UCSD-AML1 (cell line): ENCODE data around the gene DNAJB6.

ENCODE experiments used
- DNase-seq: peaks from one replicate; lab custom pipeline; 2025; ENCODE audit not compliant: unreplicated experiment; lab: John Stamatoyannopoulos, UW

Gene DNAJB6

DNA sequence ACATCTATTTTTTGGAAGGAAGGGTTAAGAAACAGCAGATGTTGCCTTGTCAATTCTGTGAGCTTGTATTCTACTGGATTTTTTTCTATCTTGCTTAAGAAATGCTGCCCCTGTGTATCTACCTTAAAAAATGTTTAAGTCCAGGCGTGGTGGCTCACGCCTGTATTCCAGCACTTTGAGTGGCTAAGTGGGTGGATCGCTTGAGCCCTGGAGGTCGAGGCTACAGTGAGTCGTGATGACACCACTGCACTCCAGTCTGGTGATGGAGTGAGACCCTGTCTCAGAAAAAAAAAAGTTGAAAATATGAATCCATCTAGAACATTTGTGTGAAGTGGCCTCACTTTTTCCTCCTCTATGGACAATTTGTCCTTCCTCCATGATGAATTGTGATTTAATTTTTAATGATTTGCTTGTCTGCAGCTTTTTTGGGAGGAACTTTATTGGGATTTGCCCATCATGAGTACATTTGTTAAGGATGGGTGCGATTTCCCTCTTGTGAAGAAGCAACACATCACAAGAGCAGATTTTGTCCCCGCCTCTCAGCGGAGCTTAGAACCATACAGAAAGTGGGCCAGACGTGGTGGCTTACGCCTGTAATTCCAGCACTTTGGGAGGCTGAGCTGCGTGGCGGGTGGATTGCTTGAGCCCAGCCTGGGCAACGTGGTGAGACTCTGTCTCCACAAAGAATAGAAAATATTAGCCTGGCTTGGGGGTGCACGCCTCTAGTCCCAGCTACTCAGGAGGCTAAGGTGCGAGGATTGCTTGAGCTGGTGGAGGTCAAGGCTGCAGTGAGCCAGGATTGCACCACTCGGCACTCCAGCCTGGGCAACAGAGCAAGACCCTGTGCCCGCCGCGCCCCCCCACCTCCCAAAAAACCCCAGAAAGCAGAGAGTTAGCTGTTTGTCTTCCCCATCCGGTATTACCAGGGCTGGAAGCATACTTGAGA lies 57.7 kb downstream of the DNAJB6 start:
- DNase-seq, result no peak

DNA sequence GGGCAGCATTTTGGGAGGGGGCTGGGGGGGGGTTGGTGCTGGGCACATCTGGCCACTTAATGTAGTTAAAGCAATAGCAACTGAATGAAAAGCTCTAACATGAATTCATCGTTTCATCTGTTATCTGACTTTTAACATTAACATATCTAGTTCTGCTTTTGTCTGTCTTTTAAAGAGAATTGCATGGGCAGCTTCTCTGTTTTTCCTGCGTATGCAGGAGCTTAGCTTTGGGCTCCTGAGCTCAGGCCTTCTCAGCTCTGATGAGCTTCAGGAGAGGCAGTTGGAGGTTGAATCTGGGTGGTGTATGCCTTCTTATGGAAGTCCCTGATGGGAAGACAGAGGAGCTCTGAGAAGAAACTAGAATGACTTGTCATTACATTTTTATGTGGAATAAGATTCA lies 58.4 kb downstream of the DNAJB6 start:
- DNase-seq, result no peak

DNA sequence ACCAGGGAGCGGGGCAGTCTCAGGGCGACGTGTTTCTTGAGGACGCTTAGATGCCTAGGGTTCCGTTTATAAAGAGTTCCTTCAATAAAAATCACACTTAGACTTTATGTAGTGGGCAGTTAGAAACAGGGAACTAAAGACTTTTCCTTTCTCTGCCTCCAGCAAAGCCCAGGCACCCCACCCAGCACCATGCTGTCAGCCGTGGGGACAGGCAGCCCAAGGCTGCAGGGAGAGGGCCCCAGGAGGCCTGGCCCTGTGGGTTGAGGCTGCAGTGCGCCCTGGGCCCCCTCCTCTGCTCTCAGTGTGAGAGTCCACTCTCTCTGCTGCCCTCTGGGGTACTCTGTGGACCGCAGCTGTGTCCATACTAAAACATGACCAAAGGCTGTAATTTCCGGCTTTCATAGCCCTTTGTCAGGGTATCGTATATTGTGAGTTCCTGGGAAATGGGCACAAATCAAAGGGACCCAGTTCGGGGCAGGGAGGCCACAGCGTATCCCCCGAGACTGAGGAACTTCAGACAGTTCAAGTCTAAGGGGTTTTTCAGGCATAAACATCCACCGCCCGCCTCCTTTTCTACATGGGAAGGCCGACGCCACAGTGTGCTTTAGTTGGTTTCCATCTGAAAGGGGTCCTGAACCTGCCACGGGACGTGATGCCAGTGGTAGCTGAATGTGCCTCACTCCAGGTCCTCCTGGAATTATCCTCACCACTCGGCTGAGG lies 59.7 kb downstream of the DNAJB6 start:
- no peak for DNase-seq

GRCh38 chr7:157397036-157397720 lies 60.4 kb downstream of the DNAJB6 start:
- no peak for DNase-seq

DNA sequence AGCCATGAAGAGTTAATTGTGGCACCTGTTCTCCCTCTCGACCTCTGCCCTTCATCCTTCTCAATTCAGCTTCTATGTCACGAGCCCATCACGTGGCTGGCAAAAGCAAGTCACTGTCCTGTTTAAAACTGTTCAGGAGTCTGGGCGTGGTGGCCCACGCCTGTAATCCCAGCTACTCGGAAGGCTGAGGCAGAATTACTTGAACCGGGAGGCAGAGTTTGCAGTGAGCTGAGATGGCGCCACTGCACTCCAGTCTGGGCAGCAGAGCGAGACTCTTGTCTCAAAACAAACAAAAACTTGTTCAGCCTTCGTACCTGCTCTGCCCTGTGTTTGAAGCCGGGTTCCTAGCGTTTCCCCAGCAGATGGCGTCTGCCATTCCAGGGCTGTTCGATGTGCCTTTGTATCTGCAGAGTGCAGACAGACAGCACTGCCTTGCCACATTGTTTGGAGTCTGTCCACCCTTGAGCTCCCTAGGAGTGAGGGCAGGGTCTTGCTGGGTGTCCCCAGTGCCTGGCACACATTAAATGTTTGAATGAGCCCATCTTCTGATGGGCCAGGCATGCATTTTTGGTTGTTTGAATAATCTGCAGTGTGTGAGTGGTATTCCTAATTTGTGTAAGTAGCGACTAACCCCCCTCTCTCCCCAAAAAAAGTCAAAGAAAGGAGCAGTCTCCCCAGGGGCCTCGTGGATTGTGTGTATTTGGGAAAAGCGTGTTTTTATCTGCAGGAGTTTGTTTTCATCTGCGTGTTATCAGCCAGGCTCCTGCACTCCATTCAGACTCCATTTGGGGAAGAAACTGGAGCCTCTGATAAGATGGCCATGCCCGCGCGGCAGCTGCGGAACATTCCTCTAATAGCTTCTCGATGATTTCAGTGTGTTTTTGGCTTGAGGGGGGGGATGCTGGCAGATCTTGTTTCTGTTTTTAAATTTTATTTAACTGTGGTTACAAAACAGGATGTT lies 61.2 kb downstream of the DNAJB6 start:
- peak; percentile 51 for DNase-seq

GRCh38 chr7:157399086-157399687 lies 62.4 kb downstream of the DNAJB6 start:
- DNase-seq, result no peak

DNA sequence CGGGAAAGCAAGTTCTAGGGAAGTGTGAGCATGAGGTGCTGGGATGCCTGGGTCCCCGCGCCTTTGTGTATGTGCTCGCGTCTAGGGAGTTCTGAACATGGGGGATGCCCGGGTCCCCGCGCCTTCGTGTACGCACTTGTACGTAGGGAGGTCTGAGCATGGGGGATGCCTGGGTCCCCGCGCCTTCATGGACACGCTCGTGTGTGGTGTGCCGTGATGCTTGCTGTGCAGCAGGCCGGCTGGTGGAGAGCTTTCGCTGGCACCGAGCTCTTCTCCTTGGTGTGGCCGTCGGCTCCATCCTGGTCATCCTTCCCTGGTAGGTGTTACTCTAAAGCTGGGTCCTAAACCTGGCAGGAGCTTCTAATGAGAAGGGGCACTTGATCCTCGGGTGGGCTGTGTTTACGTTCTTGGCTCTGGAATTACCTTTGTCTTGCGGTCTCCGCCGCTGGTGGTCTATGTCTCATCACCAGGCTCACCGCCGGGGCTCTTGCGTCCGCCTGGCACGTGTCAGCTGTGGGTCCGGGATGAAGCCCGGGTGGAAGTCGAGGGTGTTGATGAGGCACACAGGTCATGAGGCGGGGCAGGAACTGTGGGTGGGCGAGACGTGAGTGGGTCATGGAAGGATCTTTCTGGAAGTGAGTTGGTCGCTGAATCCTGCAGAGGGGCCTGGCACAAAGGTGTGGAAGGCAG lies 63.5 kb downstream of the DNAJB6 start:
- DNase-seq, result no peak

DNA sequence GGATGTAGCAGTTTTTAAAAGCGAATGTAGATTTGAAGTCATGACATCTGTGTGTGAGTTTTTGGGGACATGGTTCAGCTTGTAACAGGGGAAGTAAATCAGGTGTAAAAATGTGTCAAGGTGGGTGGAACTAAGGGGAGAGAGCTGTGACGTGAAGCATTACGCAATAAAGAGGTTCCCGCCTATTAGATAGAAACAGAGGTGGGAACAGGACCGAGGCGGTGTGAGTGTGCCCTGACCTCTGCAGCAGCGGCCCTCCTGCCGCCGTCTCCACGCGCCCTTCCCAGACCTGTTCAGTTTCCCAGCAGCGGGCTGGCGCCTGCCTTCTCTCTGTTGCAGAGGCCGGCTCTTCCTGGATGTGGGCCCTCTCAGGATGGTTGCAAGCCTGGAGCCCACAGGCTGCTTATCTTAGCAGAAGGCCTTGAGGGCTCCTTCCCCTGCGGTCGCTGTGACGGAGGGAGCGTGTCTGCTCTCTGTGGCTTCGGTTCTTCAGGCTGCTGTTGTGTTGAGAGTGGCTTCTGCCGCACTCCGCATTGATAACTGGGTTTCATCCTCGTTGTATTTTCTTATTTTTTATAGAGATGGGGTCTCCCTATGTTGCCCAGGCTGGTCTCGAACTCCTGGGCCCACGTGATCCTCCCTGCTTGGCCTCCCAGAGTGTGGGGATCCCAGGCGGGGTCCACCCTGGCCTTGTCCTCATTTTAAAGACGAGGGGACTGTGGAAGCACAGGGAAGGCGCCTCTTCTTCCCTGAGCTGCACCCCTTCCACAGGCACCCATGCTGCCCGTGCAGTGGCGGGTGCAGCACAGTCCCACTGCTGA lies 65.0 kb downstream of the DNAJB6 start:
- DNase-seq, result peak; percentile 80

DNA sequence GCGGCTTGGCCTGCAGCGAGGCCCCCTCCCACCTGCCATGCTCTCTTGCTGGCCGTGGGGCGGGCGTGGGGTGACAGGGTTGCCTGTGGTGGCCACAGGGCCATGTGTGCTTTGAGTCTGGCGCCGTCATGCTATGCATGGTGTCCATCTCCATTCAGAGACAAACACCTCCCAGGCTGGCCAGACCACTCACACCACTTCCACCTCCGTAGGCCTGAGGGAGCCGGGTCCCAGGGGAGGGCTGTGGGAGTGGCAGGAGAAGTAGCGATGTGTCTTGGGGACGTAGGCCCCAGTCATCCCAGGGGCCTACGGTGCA lies 65.5 kb downstream of the DNAJB6 start:
- DNase-seq, result no peak

- no peak for DNase-seq
Measured at GRCh38 chr7:157402911-157403534, 66.2 kb downstream of the DNAJB6 start.

GRCh38 chr7:157403646-157404401 lies 67.0 kb downstream of the DNAJB6 start:
- DNase-seq, result no peak

- DNase-seq, result peak; percentile 57
Measured at GRCh38 chr7:157404845-157405481, 68.2 kb downstream of the DNAJB6 start.

DNA sequence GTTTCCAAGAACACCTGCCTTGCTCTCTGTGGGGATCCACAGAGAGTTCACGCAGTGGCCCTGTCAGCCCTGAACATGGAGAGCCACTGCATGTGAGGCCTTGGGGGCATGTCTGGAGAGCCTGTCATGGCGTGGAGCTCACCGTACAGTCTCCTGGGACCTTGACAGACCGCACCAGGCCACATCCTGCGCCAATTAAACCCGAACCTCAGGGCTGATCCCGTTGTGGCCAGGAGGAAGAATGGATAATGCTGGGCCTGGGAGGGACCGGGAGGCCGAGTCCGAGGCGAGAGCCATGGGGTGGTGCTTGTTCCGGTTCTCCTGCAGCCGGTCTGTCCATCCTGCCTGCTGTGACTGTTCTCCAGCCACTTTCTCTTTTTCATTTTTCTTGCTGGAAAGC lies 68.7 kb downstream of the DNAJB6 start:
- DNase-seq, result no peak

GRCh38 chr7:157405914-157406810 lies 69.4 kb downstream of the DNAJB6 start:
- peak; percentile 20 for DNase-seq

GRCh38 chr7:157406971-157407370 lies 70.2 kb downstream of the DNAJB6 start:
- no peak for DNase-seq
